Gastrocnemius medialis (tissue), 4 donors: ENCODE measurements around the gene PGD.

Experiments
- CTCF ChIP-seq, 5 experiments: fragments of 450-650 bp in 3 of 5; fragments of 200-600 bp in 2 of 5; sonication (generic) in 2 of 5; IDR thresholded peaks in 4 of 5; conservative IDR thresholded peaks in 1 of 5; 1 replicate in 4 of 5; 2 replicates in 1 of 5; pipeline ENCODE4 v1.5.1; 2016 to 2019; ENCODE audit warnings: antibody characterized with exemption in 5 of 5, mild to moderate bottlenecking in 3 of 5, moderate library complexity in 3 of 5
- POLR2A ChIP-seq, 2 donors: fragments of 450-650 bp; IDR thresholded peaks; one replicate each; pipeline ENCODE4 v1.6.1; 2017; ENCODE audit warnings: antibody characterized with exemption in 2 of 2, mild to moderate bottlenecking in 2 of 2, moderate library complexity in 2 of 2

- TF ChIP-seq CTCF (IDR thresholded peaks at IDR 0.05 in 4 of 5, conservative IDR thresholded peaks at IDR 0.05 in 1 of 5) (no peak), POLR2A (IDR thresholded peaks at IDR 0.05) (no peak)
Observed at GRCh38 chr1:10456661-10457060, 57.8 kb downstream of the PGD start.
